ENCODE data around the gene GSG1L. TPM values are rescaled to one million over a fixed set of nuclear protein-coding genes. Genes with fewer than 3 reads are reported as not detected.

The GSG1L gene
- total RNA-seq, 1 experiment from 2014 or later: not detected

GRCh38 chr16:28041615-28042014 lies 21.9 kb downstream of the GSG1L start:
- H2AFZ ChIP-seq: no peak overlapping the region
- no peaks in the 10 kb centered on the region for H4K20me1 ChIP-seq (ENCODE audit: insufficient read depth)
- POLR2A ChIA-PET (ENCODE audit: unreplicated experiment): no interaction called here
- CTCF ChIA-PET: no interaction called here
- no peaks in the 10 kb centered on the region for H3F3A ChIP-seq (ENCODE audit: insufficient read depth, low read depth)
- H3K27ac ChIP-seq: no peak overlapping the region
- TF ChIP-seq, protein P1, sequence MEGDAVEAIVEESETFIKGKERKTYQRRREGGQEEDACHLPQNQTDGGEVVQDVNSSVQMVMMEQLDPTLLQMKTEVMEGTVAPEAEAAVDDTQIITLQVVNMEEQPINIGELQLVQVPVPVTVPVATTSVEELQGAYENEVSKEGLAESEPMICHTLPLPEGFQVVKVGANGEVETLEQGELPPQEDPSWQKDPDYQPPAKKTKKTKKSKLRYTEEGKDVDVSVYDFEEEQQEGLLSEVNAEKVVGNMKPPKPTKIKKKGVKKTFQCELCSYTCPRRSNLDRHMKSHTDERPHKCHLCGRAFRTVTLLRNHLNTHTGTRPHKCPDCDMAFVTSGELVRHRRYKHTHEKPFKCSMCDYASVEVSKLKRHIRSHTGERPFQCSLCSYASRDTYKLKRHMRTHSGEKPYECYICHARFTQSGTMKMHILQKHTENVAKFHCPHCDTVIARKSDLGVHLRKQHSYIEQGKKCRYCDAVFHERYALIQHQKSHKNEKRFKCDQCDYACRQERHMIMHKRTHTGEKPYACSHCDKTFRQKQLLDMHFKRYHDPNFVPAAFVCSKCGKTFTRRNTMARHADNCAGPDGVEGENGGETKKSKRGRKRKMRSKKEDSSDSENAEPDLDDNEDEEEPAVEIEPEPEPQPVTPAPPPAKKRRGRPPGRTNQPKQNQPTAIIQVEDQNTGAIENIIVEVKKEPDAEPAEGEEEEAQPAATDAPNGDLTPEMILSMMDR (conservative IDR thresholded peaks at IDR 0.05): no peak
- TF ChIP-seq EZH2 (IDR thresholded peaks at IDR 0.05; ENCODE audit: low read depth): no peak
- H3K4me2 ChIP-seq: no peak overlapping the region
- no peak overlapping the region for H3K4me3 ChIP-seq
- intact Hi-C loops (cut with micrococcal nuclease; ENCODE audit: unreplicated experiment): no loop called here
- no peaks in the 10 kb centered on the region for H3K79me2 ChIP-seq (ENCODE audit: low read depth)
- DNase-seq: no peak
- BruUV-seq (replicated peaks): no TSS peak
- no peaks in the 10 kb centered on the region for H3K9me3 ChIP-seq (ENCODE audit: insufficient read depth, low read depth)
- no peaks in the 10 kb centered on the region for H3K36me3 ChIP-seq (ENCODE audit: low read depth)
- H3K9me2 ChIP-seq (ENCODE audit: insufficient read depth): no peaks in the 10 kb centered on the region
- peaks cover 89% of the 10 kb centered on the region for H3K27me3 ChIP-seq (ENCODE audit: insufficient read depth, low read depth)
- H3K4me1 ChIP-seq (replicated peaks; ENCODE audit: insufficient read depth): no peaks in the 10 kb centered on the region

- intact Hi-C loops (cut with micrococcal nuclease; ENCODE audit: unreplicated experiment): no loop called here
- H3K27me3 ChIP-seq (ENCODE audit: insufficient read depth, low read depth): peaks cover 99% of the 10 kb centered on the region
- no TSS peak for BruUV-seq (replicated peaks)
- no peak overlapping the region for H2AFZ ChIP-seq
- H3K4me3 ChIP-seq: no peak overlapping the region
- H3K36me3 ChIP-seq (ENCODE audit: low read depth): no peaks in the 10 kb centered on the region
- H3K9me3 ChIP-seq (ENCODE audit: insufficient read depth, low read depth): no peaks in the 10 kb centered on the region
- no peaks in the 10 kb centered on the region for H3K9me2 ChIP-seq (ENCODE audit: insufficient read depth)
- no peak for DNase-seq
- ChIA-PET CTCF (no interaction called here), POLR2A (ENCODE audit: unreplicated experiment) (no interaction called here)
- H3K27ac ChIP-seq: no peak overlapping the region
- no peaks in the 10 kb centered on the region for H3K4me1 ChIP-seq (replicated peaks; ENCODE audit: insufficient read depth)
- H3K4me2 ChIP-seq: no peak overlapping the region
- TF ChIP-seq, protein P1 (conservative IDR thresholded peaks at IDR 0.05): no peak
- no peaks in the 10 kb centered on the region for H3F3A ChIP-seq (ENCODE audit: insufficient read depth, low read depth)
- no peaks in the 10 kb centered on the region for H4K20me1 ChIP-seq (ENCODE audit: insufficient read depth)
- no peaks in the 10 kb centered on the region for H3K79me2 ChIP-seq (ENCODE audit: low read depth)
Measured at GRCh38 chr16:28040039-28040438, 23.5 kb downstream of the GSG1L start.

GRCh38 chr16:28039493-28039892 lies 24.0 kb downstream of the GSG1L start:
- BruUV-seq (replicated peaks): no TSS peak
- H2AFZ ChIP-seq: no peak overlapping the region
- no peaks in the 10 kb centered on the region for H3F3A ChIP-seq (ENCODE audit: insufficient read depth, low read depth)
- H3K9me3 ChIP-seq (ENCODE audit: insufficient read depth, low read depth): no peaks in the 10 kb centered on the region
- POLR2A ChIA-PET (ENCODE audit: unreplicated experiment): no interaction called here
- H3K27me3 ChIP-seq (ENCODE audit: insufficient read depth, low read depth): peaks cover 99% of the 10 kb centered on the region
- no peak for TF ChIP-seq EZH2 (IDR thresholded peaks at IDR 0.05; ENCODE audit: low read depth)
- TF ChIP-seq, protein P1 (conservative IDR thresholded peaks at IDR 0.05): no peak
- intact Hi-C loops (cut with micrococcal nuclease; ENCODE audit: unreplicated experiment): no loop called here
- no peaks in the 10 kb centered on the region for H3K9me2 ChIP-seq (ENCODE audit: insufficient read depth)
- DNase-seq: no peak
- H4K20me1 ChIP-seq (ENCODE audit: insufficient read depth): no peaks in the 10 kb centered on the region
- H3K4me1 ChIP-seq (replicated peaks; ENCODE audit: insufficient read depth): no peaks in the 10 kb centered on the region
- CTCF ChIA-PET: no interaction called here
- no peak overlapping the region for H3K4me2 ChIP-seq
- H3K27ac ChIP-seq: no peak overlapping the region
- no peaks in the 10 kb centered on the region for H3K79me2 ChIP-seq (ENCODE audit: low read depth)
- H3K36me3 ChIP-seq (ENCODE audit: low read depth): no peaks in the 10 kb centered on the region
- H3K4me3 ChIP-seq: no peak overlapping the region

All from PC-9 (cell line).